IPS-NIHi7 (cell line): ENCODE data around the gene UBE2N.

Experiments used
- DNase-seq: peaks from one replicate; pipeline ENCODE4 v3.0.0; 2012; ENCODE audit warnings: mixed read lengths; ENCODE audit errors: extremely low spot score

Gene UBE2N

GRCh38 chr12:93358058-93358457 lies 83.7 kb downstream of the UBE2N start:
- no peak for DNase-seq

GRCh38 chr12:93356214-93356613 lies 85.5 kb downstream of the UBE2N start:
- DNase-seq, result no peak
